MM.1S (cell line): ENCODE measurements around the gene LPAR4.

Source experiments
- DNase-seq: peaks from one replicate; pipeline ENCODE4 v3.0.0-alpha.2; 2015
- H2AFZ ChIP-seq: fragments of 300-600 bp; sonication (generic); 2 replicates; pipeline ENCODE4 v1.6.0; 2016; ENCODE audit warnings: antibody characterized with exemption, low read length
- H3F3A ChIP-seq: fragments of 300-600 bp; sonication (generic); 2 replicates; pipeline ENCODE4 v1.6.1; 2016; ENCODE audit warnings: mild to moderate bottlenecking, antibody characterized with exemption, low read length, moderate library complexity, mixed read lengths; ENCODE audit not compliant: insufficient read depth
- H3K27ac ChIP-seq: fragments of 300-600 bp; sonication (generic); 2 replicates; pipeline ENCODE4 v1.5.1; 2016; ENCODE audit warnings: mild to moderate bottlenecking, low read length
- H3K27me3 ChIP-seq: fragments of 300-600 bp; sonication (generic); replicated peaks from 2 replicates; pipeline ENCODE4 v1.6.0; 2016; ENCODE audit warnings: low read length; ENCODE audit not compliant: insufficient read depth
- H3K36me3 ChIP-seq: fragments of 300-600 bp; sonication (generic); replicated peaks from 2 replicates; pipeline ENCODE4 v1.6.1; 2016; ENCODE audit warnings: mild to moderate bottlenecking, low read length, mixed read lengths; ENCODE audit not compliant: insufficient read depth
- H3K4me1 ChIP-seq: fragments of 300-600 bp; sonication (generic); 2 replicates; pipeline ENCODE4 v1.6.1; 2016; ENCODE audit warnings: low read length, mixed read lengths
- H3K4me2 ChIP-seq: fragments of 300-600 bp; sonication (generic); 2 replicates; pipeline ENCODE4 v1.6.0; 2016; ENCODE audit warnings: low read depth, low read length
- H3K4me3 ChIP-seq: fragments of 300-600 bp; sonication (generic); 2 replicates; pipeline ENCODE4 v1.5.1; 2016; ENCODE audit warnings: low read length, mixed read lengths
- H3K79me2 ChIP-seq: fragments of 300-600 bp; sonication (generic); 2 replicates; pipeline ENCODE4 v1.6.1; 2016; ENCODE audit warnings: mixed run types, low read length, mixed read lengths
- H3K9ac ChIP-seq: fragments of 300-600 bp; sonication (generic); 2 replicates; pipeline ENCODE4 v1.6.1; 2016; ENCODE audit warnings: low read length, mixed read lengths
- H3K9me2 ChIP-seq: fragments of 300-600 bp; sonication (generic); replicated peaks from 2 replicates; pipeline ENCODE4 v1.6.1; 2016; ENCODE audit warnings: mild to moderate bottlenecking, low read length, mixed read lengths; ENCODE audit not compliant: insufficient read depth
- H3K9me3 ChIP-seq: fragments of 300-600 bp; sonication (generic); replicated peaks from 2 replicates; pipeline ENCODE4 v1.6.1; 2016; ENCODE audit warnings: mild to moderate bottlenecking, low read length, mixed read lengths; ENCODE audit not compliant: insufficient read depth
- H4K20me1 ChIP-seq: fragments of 300-600 bp; sonication (generic); 2 replicates; pipeline ENCODE4 v1.6.1; 2016; ENCODE audit warnings: mild to moderate bottlenecking, low read length, moderate library complexity, mixed read lengths; ENCODE audit not compliant: insufficient read depth
- EZH2 ChIP-seq: fragments of 300-600 bp; sonication (generic); optimal IDR thresholded peaks from 2 replicates; pipeline ENCODE3; 2017; ENCODE audit warnings: low read depth, mild to moderate bottlenecking, antibody characterized with exemption, low read length, mixed read lengths
- EZH2phosphoT487 ChIP-seq: fragments of 300-600 bp; sonication (generic); IDR thresholded peaks from 2 replicates; pipeline ENCODE4 v1.6.1; 2018; ENCODE audit warnings: antibody characterized with exemption, low read length
- TF ChIP-seq, protein P1 (sequence below): fragments of 300-600 bp; sonication (generic); IDR thresholded peaks from 2 replicates; pipeline ENCODE4 v1.5.1; 2016; ENCODE audit warnings: antibody characterized with exemption, low read length, mixed read lengths

LPAR4 gene

GRCh38 chrX:78746496-78746895, 1.0 kb upstream of the LPAR4 start:
- DNase-seq = no peak
- Histone ChIP-seq H3K36me3 (no peaks in the 10 kb centered on the region), H3K4me2 (no peak overlapping the region), H3K4me1 (no peaks in the 10 kb centered on the region), H3K27ac (no peak overlapping the region), H2AFZ (no peak overlapping the region), H3F3A (no peaks in the 10 kb centered on the region), H3K4me3 (no peak overlapping the region), H3K9me3 (no peaks in the 10 kb centered on the region), H3K79me2 (no peaks in the 10 kb centered on the region), H3K9me2 (no peaks in the 10 kb centered on the region), H3K27me3 (no peaks in the 10 kb centered on the region), H3K9ac (no peak overlapping the region), H4K20me1 (no peaks in the 10 kb centered on the region)
- no peak for TF ChIP-seq EZH2phosphoT487
- TF ChIP-seq, protein P1, sequence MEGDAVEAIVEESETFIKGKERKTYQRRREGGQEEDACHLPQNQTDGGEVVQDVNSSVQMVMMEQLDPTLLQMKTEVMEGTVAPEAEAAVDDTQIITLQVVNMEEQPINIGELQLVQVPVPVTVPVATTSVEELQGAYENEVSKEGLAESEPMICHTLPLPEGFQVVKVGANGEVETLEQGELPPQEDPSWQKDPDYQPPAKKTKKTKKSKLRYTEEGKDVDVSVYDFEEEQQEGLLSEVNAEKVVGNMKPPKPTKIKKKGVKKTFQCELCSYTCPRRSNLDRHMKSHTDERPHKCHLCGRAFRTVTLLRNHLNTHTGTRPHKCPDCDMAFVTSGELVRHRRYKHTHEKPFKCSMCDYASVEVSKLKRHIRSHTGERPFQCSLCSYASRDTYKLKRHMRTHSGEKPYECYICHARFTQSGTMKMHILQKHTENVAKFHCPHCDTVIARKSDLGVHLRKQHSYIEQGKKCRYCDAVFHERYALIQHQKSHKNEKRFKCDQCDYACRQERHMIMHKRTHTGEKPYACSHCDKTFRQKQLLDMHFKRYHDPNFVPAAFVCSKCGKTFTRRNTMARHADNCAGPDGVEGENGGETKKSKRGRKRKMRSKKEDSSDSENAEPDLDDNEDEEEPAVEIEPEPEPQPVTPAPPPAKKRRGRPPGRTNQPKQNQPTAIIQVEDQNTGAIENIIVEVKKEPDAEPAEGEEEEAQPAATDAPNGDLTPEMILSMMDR = no peak
- no peak for TF ChIP-seq EZH2

GRCh38 chrX:78747971-78748370, 451 bp downstream of the LPAR4 start:
- no peak for DNase-seq
- no peaks in the 10 kb centered on the region for H3K36me3 ChIP-seq
- no peaks in the 10 kb centered on the region for H4K20me1 ChIP-seq
- no peaks in the 10 kb centered on the region for H3F3A ChIP-seq
- H3K27me3 ChIP-seq = no peaks in the 10 kb centered on the region
- H3K9me2 ChIP-seq = no peaks in the 10 kb centered on the region
- H3K4me3 ChIP-seq = no peak overlapping the region
- no peaks in the 10 kb centered on the region for H3K9me3 ChIP-seq
- H2AFZ ChIP-seq = no peak overlapping the region
- no peak overlapping the region for H3K9ac ChIP-seq
- no peak overlapping the region for H3K4me2 ChIP-seq
- no peak overlapping the region for H3K27ac ChIP-seq
- TF ChIP-seq EZH2phosphoT487 (no peak), EZH2 (no peak)
- TF ChIP-seq, protein P1 = no peak
- peaks cover 10% of the 10 kb centered on the region for H3K4me1 ChIP-seq
- no peaks in the 10 kb centered on the region for H3K79me2 ChIP-seq

DNA sequence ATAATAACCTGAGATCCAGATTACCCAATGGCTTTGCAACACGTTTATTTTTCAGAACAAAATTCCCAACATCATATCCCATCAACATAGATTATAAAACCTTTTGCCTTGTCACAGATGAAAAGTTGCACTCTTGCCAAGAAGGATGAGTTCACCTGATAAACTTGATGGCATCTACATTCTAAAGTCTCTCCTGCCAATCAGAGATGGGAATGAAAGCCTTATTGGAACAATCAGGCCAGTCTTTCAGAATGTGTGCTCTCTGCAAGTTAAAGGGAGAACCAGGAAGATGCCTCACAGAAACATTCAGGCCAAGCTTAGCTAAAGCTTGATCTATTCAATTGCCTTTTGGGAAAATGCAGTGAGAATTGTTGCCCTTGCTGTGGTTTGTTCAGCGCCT, 1.3 kb downstream of the LPAR4 start:
- DNase-seq = no peak
- no peaks in the 10 kb centered on the region for H3K9me2 ChIP-seq
- no peaks in the 10 kb centered on the region for H3K79me2 ChIP-seq
- no peak overlapping the region for H2AFZ ChIP-seq
- no peak overlapping the region for H3K4me2 ChIP-seq
- no peaks in the 10 kb centered on the region for H3K36me3 ChIP-seq
- H4K20me1 ChIP-seq = no peaks in the 10 kb centered on the region
- H3F3A ChIP-seq = no peaks in the 10 kb centered on the region
- H3K4me1 ChIP-seq = peaks cover 19% of the 10 kb centered on the region
- H3K9ac ChIP-seq = no peak overlapping the region
- H3K4me3 ChIP-seq = no peak overlapping the region
- no peaks in the 10 kb centered on the region for H3K9me3 ChIP-seq
- TF ChIP-seq EZH2phosphoT487 (no peak), EZH2 (no peak)
- TF ChIP-seq, protein P1 = no peak
- H3K27me3 ChIP-seq = no peaks in the 10 kb centered on the region
- H3K27ac ChIP-seq = no peak overlapping the region
